ENCODE measurements around the gene NTPCR.

The NTPCR gene

DNA sequence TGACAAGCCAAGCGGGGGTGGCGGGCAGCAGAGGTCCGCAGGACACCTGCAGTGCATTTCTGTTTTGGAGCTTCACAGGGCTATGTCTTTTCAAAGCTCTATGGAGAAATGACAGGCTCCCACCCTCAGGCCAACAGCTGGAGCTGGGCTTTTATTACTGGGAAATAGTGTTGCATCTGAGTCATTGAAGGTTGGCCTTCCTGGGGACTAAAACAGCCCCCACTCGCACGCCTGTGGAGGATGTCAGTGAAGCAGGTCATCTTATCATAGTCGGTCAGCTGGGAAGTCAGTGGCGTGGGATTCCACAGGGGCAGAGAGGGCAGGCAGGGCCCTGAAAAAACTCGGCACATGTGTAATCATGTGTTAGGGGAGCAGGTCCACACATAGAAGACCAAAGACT lies 55.3 kb downstream of the NTPCR start:
- Histone ChIP-seq H3K27me3 (ENCODE audit: control insufficient read depth in 1 of 2, insufficient read depth in 2 of 2, low read length in 2 of 2) (no peaks in the 10 kb centered on the region), H3K4me3 (ENCODE audit: low read depth in 1 of 2, low read length in 2 of 2) (no peak overlapping the region), H3K9me3 (ENCODE audit: control insufficient read depth in 1 of 2, low read length in 2 of 2) (no peaks in the 10 kb centered on the region), H3K4me1 (ENCODE audit: control insufficient read depth in 1 of 2, insufficient read depth in 2 of 2, low read length in 2 of 2) (no peaks in the 10 kb centered on the region), H3K27ac (ENCODE audit: low read depth, low read length) (no peak overlapping the region), H3K9ac (ENCODE audit: low read depth in 1 of 2, low read length in 2 of 2) (no peak overlapping the region), H3K36me3 (ENCODE audit: control insufficient read depth in 1 of 2, insufficient read depth in 2 of 2, low read length in 2 of 2) (no peaks in the 10 kb centered on the region)

DNA sequence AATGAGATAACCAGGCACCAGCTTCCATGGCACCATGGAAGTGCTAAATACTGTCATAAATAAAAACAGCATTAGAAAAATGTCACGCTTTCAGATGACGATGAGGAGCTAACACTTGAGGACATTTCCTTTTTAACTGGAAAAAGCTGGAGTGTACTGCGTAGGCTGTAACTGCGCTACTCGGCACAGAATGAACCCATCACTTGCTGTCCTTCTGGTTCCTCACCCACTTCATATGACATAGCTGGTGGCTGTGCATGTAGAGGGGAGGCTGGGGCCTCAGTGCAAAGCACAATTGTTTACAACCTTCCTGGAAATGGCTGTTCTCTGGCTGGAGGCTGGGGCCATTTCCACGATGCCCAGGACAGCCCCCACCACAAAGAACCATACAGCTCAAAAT lies 55.7 kb downstream of the NTPCR start:
- no peaks in the 10 kb centered on the region for H3K27me3 ChIP-seq (ENCODE audit: control insufficient read depth in 1 of 2, insufficient read depth in 2 of 2, low read length in 2 of 2)
- no peak overlapping the region for H3K27ac ChIP-seq (ENCODE audit: low read depth, low read length)
- no peaks in the 10 kb centered on the region for H3K4me1 ChIP-seq (ENCODE audit: control insufficient read depth in 1 of 2, insufficient read depth in 2 of 2, low read length in 2 of 2)
- no peak overlapping the region for H3K9ac ChIP-seq (ENCODE audit: low read depth in 1 of 2, low read length in 2 of 2)
- no peaks in the 10 kb centered on the region for H3K36me3 ChIP-seq (ENCODE audit: control insufficient read depth in 1 of 2, insufficient read depth in 2 of 2, low read length in 2 of 2)
- no peak overlapping the region for H3K4me3 ChIP-seq (ENCODE audit: low read depth in 1 of 2, low read length in 2 of 2)
- H3K9me3 ChIP-seq (ENCODE audit: control insufficient read depth in 1 of 2, low read length in 2 of 2), result no peaks in the 10 kb centered on the region

DNA sequence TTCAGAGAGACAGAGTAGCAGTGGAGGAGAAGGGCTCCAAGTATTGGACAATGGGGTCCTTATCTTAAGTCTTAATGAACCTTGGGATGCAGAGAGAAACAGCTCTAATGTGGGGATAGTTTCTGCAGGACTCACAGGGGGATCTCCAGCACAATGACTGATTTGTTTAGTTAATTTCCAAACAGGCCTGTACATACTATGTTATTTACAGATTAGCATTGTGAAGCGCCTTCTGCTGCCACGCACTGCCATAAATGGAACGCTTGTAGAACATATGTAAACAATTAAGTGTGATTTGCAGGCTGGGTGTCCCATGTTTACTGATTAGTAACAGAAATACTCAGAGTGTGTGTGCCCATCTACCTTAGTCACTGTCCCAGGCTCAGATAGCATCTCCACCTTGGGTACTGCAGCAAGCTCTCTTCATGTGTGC lies 56.1 kb downstream of the NTPCR start:
- H3K36me3 ChIP-seq (ENCODE audit: control insufficient read depth in 1 of 2, insufficient read depth in 2 of 2, low read length in 2 of 2), result no peaks in the 10 kb centered on the region
- H3K27me3 ChIP-seq (ENCODE audit: control insufficient read depth in 1 of 2, insufficient read depth in 2 of 2, low read length in 2 of 2), result no peaks in the 10 kb centered on the region
- H3K4me3 ChIP-seq (ENCODE audit: low read depth in 1 of 2, low read length in 2 of 2), result no peak overlapping the region
- H3K9me3 ChIP-seq (ENCODE audit: control insufficient read depth in 1 of 2, low read length in 2 of 2), result no peaks in the 10 kb centered on the region
- no peak overlapping the region for H3K27ac ChIP-seq (ENCODE audit: low read depth, low read length)
- H3K9ac ChIP-seq (ENCODE audit: low read depth in 1 of 2, low read length in 2 of 2), result no peak overlapping the region
- no peaks in the 10 kb centered on the region for H3K4me1 ChIP-seq (ENCODE audit: control insufficient read depth in 1 of 2, insufficient read depth in 2 of 2, low read length in 2 of 2)

- no peaks in the 10 kb centered on the region for H3K4me1 ChIP-seq (ENCODE audit: control insufficient read depth in 1 of 2, insufficient read depth in 2 of 2, low read length in 2 of 2)
- H3K9ac ChIP-seq (ENCODE audit: low read depth in 1 of 2, low read length in 2 of 2), result no peak overlapping the region
- H3K36me3 ChIP-seq (ENCODE audit: control insufficient read depth in 1 of 2, insufficient read depth in 2 of 2, low read length in 2 of 2), result peaks cover 0 to 4% of the 10 kb centered on the region in 2 donors
- no peak overlapping the region for H3K4me3 ChIP-seq (ENCODE audit: low read depth in 1 of 2, low read length in 2 of 2)
- no peak overlapping the region for H3K27ac ChIP-seq (ENCODE audit: low read depth, low read length)
- H3K27me3 ChIP-seq (ENCODE audit: control insufficient read depth in 1 of 2, insufficient read depth in 2 of 2, low read length in 2 of 2), result no peaks in the 10 kb centered on the region
- H3K9me3 ChIP-seq (ENCODE audit: control insufficient read depth in 1 of 2, low read length in 2 of 2), result no peaks in the 10 kb centered on the region
Measured at GRCh38 chr1:233010146-233010545, 59.7 kb downstream of the NTPCR start.

- no peak overlapping the region for H3K27ac ChIP-seq (ENCODE audit: low read depth, low read length)
- no peaks in the 10 kb centered on the region for H3K4me1 ChIP-seq (ENCODE audit: control insufficient read depth in 1 of 2, insufficient read depth in 2 of 2, low read length in 2 of 2)
- H3K36me3 ChIP-seq (ENCODE audit: control insufficient read depth in 1 of 2, insufficient read depth in 2 of 2, low read length in 2 of 2), result peaks cover 0 to 4% of the 10 kb centered on the region in 2 donors
- H3K9me3 ChIP-seq (ENCODE audit: control insufficient read depth in 1 of 2, low read length in 2 of 2), result no peaks in the 10 kb centered on the region
- no peak overlapping the region for H3K9ac ChIP-seq (ENCODE audit: low read depth in 1 of 2, low read length in 2 of 2)
- no peaks in the 10 kb centered on the region for H3K27me3 ChIP-seq (ENCODE audit: control insufficient read depth in 1 of 2, insufficient read depth in 2 of 2, low read length in 2 of 2)
- no peak overlapping the region for H3K4me3 ChIP-seq (ENCODE audit: low read depth in 1 of 2, low read length in 2 of 2)
Measured at GRCh38 chr1:233012021-233012420, 61.6 kb downstream of the NTPCR start.

GRCh38 chr1:233015965-233016364 lies 65.6 kb downstream of the NTPCR start:
- peaks cover 4 to 10% of the 10 kb centered on the region in 2 donors for H3K4me1 ChIP-seq (ENCODE audit: control insufficient read depth in 1 of 2, insufficient read depth in 2 of 2, low read length in 2 of 2)
- no peak overlapping the region for H3K9ac ChIP-seq (ENCODE audit: low read depth in 1 of 2, low read length in 2 of 2)
- H3K9me3 ChIP-seq (ENCODE audit: control insufficient read depth in 1 of 2, low read length in 2 of 2), result no peaks in the 10 kb centered on the region
- no peaks in the 10 kb centered on the region for H3K27me3 ChIP-seq (ENCODE audit: control insufficient read depth in 1 of 2, insufficient read depth in 2 of 2, low read length in 2 of 2)
- no peak overlapping the region for H3K27ac ChIP-seq (ENCODE audit: low read depth, low read length)
- H3K4me3 ChIP-seq (ENCODE audit: low read depth in 1 of 2, low read length in 2 of 2), result no peak overlapping the region
- H3K36me3 ChIP-seq (ENCODE audit: control insufficient read depth in 1 of 2, insufficient read depth in 2 of 2, low read length in 2 of 2), result peaks cover 0 to 4% of the 10 kb centered on the region in 2 donors

DNA sequence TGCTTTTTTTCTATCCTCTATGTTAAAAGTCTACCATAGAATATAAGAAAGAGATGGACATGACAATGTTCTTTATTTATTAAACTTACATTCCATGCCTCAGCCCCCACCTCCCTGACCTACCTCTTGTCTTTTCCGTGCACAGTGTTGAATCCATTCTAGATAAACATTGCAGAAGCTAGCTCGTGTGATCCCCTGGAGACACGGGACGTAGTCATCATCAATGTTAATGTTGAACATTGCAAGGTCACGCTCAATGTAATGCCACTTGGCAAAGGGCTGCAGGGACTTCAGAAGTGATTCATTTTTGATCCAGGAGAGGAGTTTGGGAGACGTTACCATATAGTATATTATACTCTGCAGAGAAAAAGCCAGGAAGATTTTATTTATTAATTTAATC lies 66.4 kb downstream of the NTPCR start:
- Histone ChIP-seq H3K36me3 (ENCODE audit: control insufficient read depth in 1 of 2, insufficient read depth in 2 of 2, low read length in 2 of 2) (peaks cover 0 to 4% of the 10 kb centered on the region in 2 donors), H3K27me3 (ENCODE audit: control insufficient read depth in 1 of 2, insufficient read depth in 2 of 2, low read length in 2 of 2) (no peaks in the 10 kb centered on the region), H3K4me3 (ENCODE audit: low read depth in 1 of 2, low read length in 2 of 2) (no peak overlapping the region), H3K27ac (ENCODE audit: low read depth, low read length) (no peak overlapping the region), H3K9me3 (ENCODE audit: control insufficient read depth in 1 of 2, low read length in 2 of 2) (no peaks in the 10 kb centered on the region), H3K4me1 (ENCODE audit: control insufficient read depth in 1 of 2, insufficient read depth in 2 of 2, low read length in 2 of 2) (peaks cover 4 to 10% of the 10 kb centered on the region in 2 donors), H3K9ac (ENCODE audit: low read depth in 1 of 2, low read length in 2 of 2) (no peak overlapping the region)

DNA sequence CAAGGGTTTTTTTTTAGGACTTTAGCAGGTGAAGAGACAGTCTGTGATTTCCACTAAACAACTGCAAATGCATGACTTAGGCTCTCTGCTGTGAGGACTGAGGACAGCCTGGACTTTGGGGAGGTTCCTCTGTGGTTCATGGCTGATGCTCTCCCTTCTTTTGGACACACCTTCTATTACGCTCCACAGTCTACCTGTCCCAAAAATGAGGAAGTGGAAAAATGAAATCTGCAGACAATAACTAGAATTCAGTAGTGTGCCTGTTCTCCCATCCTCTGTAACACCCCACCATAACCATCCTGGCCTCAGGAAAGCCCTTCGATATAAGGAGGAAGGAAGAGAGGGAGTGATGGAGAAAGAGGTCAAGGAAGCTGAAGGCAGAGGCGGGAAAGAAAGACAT lies 68.7 kb downstream of the NTPCR start:
- H3K36me3 ChIP-seq (ENCODE audit: control insufficient read depth in 1 of 2, insufficient read depth in 2 of 2, low read length in 2 of 2), result peaks cover 0 to 2% of the 10 kb centered on the region in 2 donors
- H3K9me3 ChIP-seq (ENCODE audit: control insufficient read depth in 1 of 2, low read length in 2 of 2), result no peaks in the 10 kb centered on the region
- no peaks in the 10 kb centered on the region for H3K27me3 ChIP-seq (ENCODE audit: control insufficient read depth in 1 of 2, insufficient read depth in 2 of 2, low read length in 2 of 2)
- H3K9ac ChIP-seq (ENCODE audit: low read depth in 1 of 2, low read length in 2 of 2), result no peak overlapping the region
- no peak overlapping the region for H3K4me3 ChIP-seq (ENCODE audit: low read depth in 1 of 2, low read length in 2 of 2)
- H3K4me1 ChIP-seq (ENCODE audit: control insufficient read depth in 1 of 2, insufficient read depth in 2 of 2, low read length in 2 of 2), result peaks cover 4 to 10% of the 10 kb centered on the region in 2 donors
- H3K27ac ChIP-seq (ENCODE audit: low read depth, low read length), result no peak overlapping the region

GRCh38 chr1:233019778-233020325 lies 69.4 kb downstream of the NTPCR start:
- H3K36me3 ChIP-seq (ENCODE audit: control insufficient read depth in 1 of 2, insufficient read depth in 2 of 2, low read length in 2 of 2), result no peaks in the 10 kb centered on the region
- no peaks in the 10 kb centered on the region for H3K9me3 ChIP-seq (ENCODE audit: control insufficient read depth in 1 of 2, low read length in 2 of 2)
- H3K4me1 ChIP-seq (ENCODE audit: control insufficient read depth in 1 of 2, insufficient read depth in 2 of 2, low read length in 2 of 2), result peaks cover 4 to 10% of the 10 kb centered on the region in 2 donors
- H3K9ac ChIP-seq (ENCODE audit: low read depth in 1 of 2, low read length in 2 of 2), result no peak overlapping the region
- H3K27me3 ChIP-seq (ENCODE audit: control insufficient read depth in 1 of 2, insufficient read depth in 2 of 2, low read length in 2 of 2), result no peaks in the 10 kb centered on the region
- H3K4me3 ChIP-seq (ENCODE audit: low read depth in 1 of 2, low read length in 2 of 2), result no peak overlapping the region
- H3K27ac ChIP-seq (ENCODE audit: low read depth, low read length), result no peak overlapping the region

DNA sequence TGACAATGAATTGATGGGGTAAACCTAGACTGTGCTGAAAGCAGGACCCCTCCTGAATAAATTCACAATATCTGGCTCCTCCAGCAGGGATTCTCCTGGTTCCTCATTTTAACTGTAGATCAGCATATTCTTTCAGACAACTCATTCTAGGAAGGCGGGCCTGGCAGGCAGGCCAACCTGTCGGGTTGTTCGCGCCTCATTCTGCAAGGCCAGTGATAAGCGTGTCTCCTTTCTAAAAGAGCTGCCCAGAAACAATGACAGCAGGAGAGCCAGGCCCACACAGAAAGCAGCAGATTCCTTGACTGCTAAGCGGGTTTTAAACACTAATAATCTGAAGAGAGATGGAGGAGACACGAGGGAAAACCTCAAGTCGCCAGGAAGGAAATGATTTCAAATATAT lies 70.0 kb downstream of the NTPCR start:
- Histone ChIP-seq H3K4me1 (ENCODE audit: control insufficient read depth in 1 of 2, insufficient read depth in 2 of 2, low read length in 2 of 2) (peaks cover 4 to 10% of the 10 kb centered on the region in 2 donors), H3K36me3 (ENCODE audit: control insufficient read depth in 1 of 2, insufficient read depth in 2 of 2, low read length in 2 of 2) (no peaks in the 10 kb centered on the region), H3K9me3 (ENCODE audit: control insufficient read depth in 1 of 2, low read length in 2 of 2) (no peaks in the 10 kb centered on the region), H3K27me3 (ENCODE audit: control insufficient read depth in 1 of 2, insufficient read depth in 2 of 2, low read length in 2 of 2) (no peaks in the 10 kb centered on the region), H3K9ac (ENCODE audit: low read depth in 1 of 2, low read length in 2 of 2) (no peak overlapping the region), H3K27ac (ENCODE audit: low read depth, low read length) (no peak overlapping the region), H3K4me3 (ENCODE audit: low read depth in 1 of 2, low read length in 2 of 2) (no peak overlapping the region)

DNA sequence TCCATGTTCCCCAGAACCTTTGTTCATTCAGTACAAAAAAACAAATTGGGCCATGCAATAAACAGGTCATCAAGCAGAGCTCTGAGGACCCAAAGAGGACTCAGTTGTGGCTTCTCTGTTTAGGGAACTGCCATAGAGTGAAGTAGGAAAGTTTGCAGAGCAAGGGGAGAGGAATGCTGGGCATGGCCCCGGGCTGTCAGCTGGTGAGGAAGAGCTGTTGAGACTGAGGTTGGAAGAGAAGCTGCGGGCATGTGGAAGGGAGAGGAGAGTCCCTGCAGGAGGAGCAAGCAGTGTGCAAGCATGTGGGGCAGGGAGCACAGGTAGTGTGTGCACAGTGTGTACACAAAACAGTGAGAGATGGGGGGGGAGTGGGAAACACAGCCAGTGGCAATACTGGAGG lies 71.8 kb downstream of the NTPCR start:
- Histone ChIP-seq H3K27me3 (ENCODE audit: control insufficient read depth in 1 of 2, insufficient read depth in 2 of 2, low read length in 2 of 2) (no peaks in the 10 kb centered on the region), H3K36me3 (ENCODE audit: control insufficient read depth in 1 of 2, insufficient read depth in 2 of 2, low read length in 2 of 2) (no peaks in the 10 kb centered on the region), H3K27ac (ENCODE audit: low read depth, low read length) (no peak overlapping the region), H3K4me3 (ENCODE audit: low read depth in 1 of 2, low read length in 2 of 2) (no peak overlapping the region), H3K9ac (ENCODE audit: low read depth in 1 of 2, low read length in 2 of 2) (no peak overlapping the region), H3K9me3 (ENCODE audit: control insufficient read depth in 1 of 2, low read length in 2 of 2) (no peaks in the 10 kb centered on the region), H3K4me1 (ENCODE audit: control insufficient read depth in 1 of 2, insufficient read depth in 2 of 2, low read length in 2 of 2) (peaks cover 4 to 10% of the 10 kb centered on the region in 2 donors)

Data from duodenal mucosa (tissue), 2 donors.